HepG2 (cell line): ENCODE measurements around the gene MICAL3.

Experiments
- CEBPZ ChIP-seq: IDR thresholded peaks from 2 replicates; pipeline ENCODE4 v1.6.1; 2012; ENCODE audit warnings: low read length, improper control_type of control experiment
- CREB1 ChIP-seq, 2 experiments: fragments of 450-650 bp in 1 of 2; IDR thresholded peaks; 2 replicates each; pipeline ENCODE4 v1.6.1; 2016 to 2017; ENCODE audit warnings: control low read depth in 1 of 2, mild to moderate bottlenecking in 1 of 2, missing compliant biosample characterization in 1 of 2, missing genetic modification characterization in 1 of 2
- CTCF ChIP-seq: sonication (generic); formaldehyde crosslinking; IDR thresholded peaks from 2 replicates; pipeline ENCODE4 v1.5.0; 2020; ENCODE audit warnings: mild to moderate bottlenecking, missing genetic modification reagents, moderate library complexity
- KDM4B ChIP-seq: sonication (generic); formaldehyde crosslinking; IDR thresholded peaks from 2 replicates; pipeline ENCODE4 v1.4.0; 2020; ENCODE audit warnings: missing genetic modification reagents
- MXD4 ChIP-seq: IDR thresholded peaks from 2 replicates; pipeline ENCODE4 v1.6.1; 2016; ENCODE audit warnings: mild to moderate bottlenecking, missing biosample characterization, missing genetic modification reagents
- NFE2L2 ChIP-seq: fragments of 150-350 bp; IDR thresholded peaks from 2 replicates; pipeline ENCODE4 v1.6.1; 2014; ENCODE audit warnings: low read length
- RXRA ChIP-seq: sonication (generic); formaldehyde crosslinking; IDR thresholded peaks from 2 replicates; pipeline ENCODE4 v1.5.1; 2020; ENCODE audit warnings: missing genetic modification reagents
- TAF1 ChIP-seq: sonication (generic); formaldehyde crosslinking; IDR thresholded peaks from 2 replicates; pipeline ENCODE4 v1.4.0; 2020; ENCODE audit warnings: missing genetic modification reagents
- ZNF143 ChIP-seq: sonication (generic); formaldehyde crosslinking; IDR thresholded peaks from 2 replicates; pipeline ENCODE4 v1.4.0; 2020; ENCODE audit warnings: missing genetic modification reagents
- ZNF7 ChIP-seq: IDR thresholded peaks from 2 replicates; pipeline ENCODE4 v1.6.1; 2016; ENCODE audit warnings: missing biosample characterization, missing genetic modification reagents
- ZNF761 ChIP-seq: sonication (generic); formaldehyde crosslinking; conservative IDR thresholded peaks from 2 replicates; pipeline ENCODE4 v1.4.0; 2020; ENCODE audit warnings: mild to moderate bottlenecking, missing genetic modification reagents

GRCh38 chr22:17924076-17924475 lies 100.3 kb downstream of the MICAL3 start:
- TF ChIP-seq ZNF761 (CRISPR knock-in tag) (no peak), CEBPZ (no peak), NFE2L2 (no peak), ZNF143 (CRISPR knock-in tag) (no peak), CREB1 (IDR thresholded peaks at IDR 0.05) (no peak), CREB1 (CRISPR knock-in tag; IDR thresholded peaks at IDR 0.05) (no peak), ZNF7 (CRISPR knock-in tag) (no peak), MXD4 (CRISPR knock-in tag) (no peak), KDM4B (no peak), CTCF (CRISPR knock-in tag) (no peak), RXRA (CRISPR knock-in tag) (no peak), TAF1 (CRISPR knock-in tag) (no peak)
